ENCODE data around the gene EIF4E1B.

Gene EIF4E1B

GRCh38 chr5:176628406-176629228 is 1.9 kb upstream of the EIF4E1B start:
- Histone ChIP-seq H3F3A (ENCODE audit: low read depth) (no peaks in the 10 kb centered on the region), H3K36me3 (ENCODE audit: insufficient read depth, low read length) (no peaks in the 10 kb centered on the region), H3K4me3 (ENCODE audit: low read length, poor library complexity, severe bottlenecking) (no peak overlapping the region), H3K9me3 (ENCODE audit: insufficient read depth, low read depth, low read length) (no peaks in the 10 kb centered on the region), H3K9me2 (replicated peaks; ENCODE audit: low read depth, low read length) (no peaks in the 10 kb centered on the region), H3K27me3 (ENCODE audit: insufficient read depth, low read length, poor library complexity, severe bottlenecking) (no peaks in the 10 kb centered on the region), H4K20me1 (ENCODE audit: insufficient read depth, low read length, poor library complexity, severe bottlenecking) (no peaks in the 10 kb centered on the region), H3K4me1 (ENCODE audit: insufficient read depth, low read length, poor library complexity, severe bottlenecking) (no peaks in the 10 kb centered on the region), H2AFZ (ENCODE audit: low read length) (no peak overlapping the region), H3K4me2 (ENCODE audit: low read depth, low read length, poor library complexity, severe bottlenecking) (no peak overlapping the region), H3K79me2 (ENCODE audit: insufficient read depth, low read length) (no peaks in the 10 kb centered on the region), H3K9ac (ENCODE audit: low read depth, low read length, poor library complexity, severe bottlenecking) (no peak overlapping the region)
- no peak for TF ChIP-seq CTCF (conservative IDR thresholded peaks at IDR 0.05; ENCODE audit: low read length)
- TF ChIP-seq EZH2phosphoT487 (IDR thresholded peaks at IDR 0.05; ENCODE audit: borderline replicate concordance): no peak

DNA sequence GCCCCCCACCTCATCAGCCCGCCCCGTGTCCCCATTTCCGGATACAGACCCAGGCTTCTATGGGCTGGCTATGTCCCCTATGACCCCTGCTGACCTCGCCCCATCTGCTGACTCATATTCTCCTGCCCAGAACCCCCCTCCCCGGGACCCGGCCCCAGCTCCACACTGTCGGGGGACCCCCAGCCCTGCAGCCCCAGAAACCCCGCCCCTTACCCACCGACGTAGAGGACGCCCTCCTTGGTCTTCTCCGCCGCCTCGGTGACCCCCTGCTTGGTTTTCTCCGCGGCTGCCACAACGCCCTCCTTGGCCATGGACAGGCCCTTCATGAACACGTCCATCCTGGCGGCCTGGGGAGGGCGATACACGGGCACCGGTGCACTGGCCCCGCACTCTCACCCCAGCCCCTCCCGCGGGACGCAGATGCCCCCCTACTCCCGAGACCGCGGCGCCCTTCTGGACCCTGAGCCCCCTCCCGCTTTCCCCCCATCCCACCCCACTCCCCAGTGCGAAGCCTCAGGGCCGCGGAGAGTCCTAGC is 1.1 kb upstream of the EIF4E1B start:
- no peaks in the 10 kb centered on the region for H3K36me3 ChIP-seq (ENCODE audit: insufficient read depth, low read length)
- H3K9me3 ChIP-seq (ENCODE audit: insufficient read depth, low read depth, low read length): no peaks in the 10 kb centered on the region
- no peaks in the 10 kb centered on the region for H3K79me2 ChIP-seq (ENCODE audit: insufficient read depth, low read length)
- H3K4me3 ChIP-seq (ENCODE audit: low read length, poor library complexity, severe bottlenecking): no peak overlapping the region
- H4K20me1 ChIP-seq (ENCODE audit: insufficient read depth, low read length, poor library complexity, severe bottlenecking): no peaks in the 10 kb centered on the region
- no peak overlapping the region for H3K9ac ChIP-seq (ENCODE audit: low read depth, low read length, poor library complexity, severe bottlenecking)
- H3K9me2 ChIP-seq (replicated peaks; ENCODE audit: low read depth, low read length): no peaks in the 10 kb centered on the region
- no peaks in the 10 kb centered on the region for H3F3A ChIP-seq (ENCODE audit: low read depth)
- H3K27me3 ChIP-seq (ENCODE audit: insufficient read depth, low read length, poor library complexity, severe bottlenecking): no peaks in the 10 kb centered on the region
- H2AFZ ChIP-seq (ENCODE audit: low read length): no peak overlapping the region
- no peak overlapping the region for H3K4me2 ChIP-seq (ENCODE audit: low read depth, low read length, poor library complexity, severe bottlenecking)
- H3K4me1 ChIP-seq (ENCODE audit: insufficient read depth, low read length, poor library complexity, severe bottlenecking): no peaks in the 10 kb centered on the region
- no peak for TF ChIP-seq CTCF (conservative IDR thresholded peaks at IDR 0.05; ENCODE audit: low read length)
- TF ChIP-seq EZH2phosphoT487 (IDR thresholded peaks at IDR 0.05; ENCODE audit: borderline replicate concordance): no peak

DNA sequence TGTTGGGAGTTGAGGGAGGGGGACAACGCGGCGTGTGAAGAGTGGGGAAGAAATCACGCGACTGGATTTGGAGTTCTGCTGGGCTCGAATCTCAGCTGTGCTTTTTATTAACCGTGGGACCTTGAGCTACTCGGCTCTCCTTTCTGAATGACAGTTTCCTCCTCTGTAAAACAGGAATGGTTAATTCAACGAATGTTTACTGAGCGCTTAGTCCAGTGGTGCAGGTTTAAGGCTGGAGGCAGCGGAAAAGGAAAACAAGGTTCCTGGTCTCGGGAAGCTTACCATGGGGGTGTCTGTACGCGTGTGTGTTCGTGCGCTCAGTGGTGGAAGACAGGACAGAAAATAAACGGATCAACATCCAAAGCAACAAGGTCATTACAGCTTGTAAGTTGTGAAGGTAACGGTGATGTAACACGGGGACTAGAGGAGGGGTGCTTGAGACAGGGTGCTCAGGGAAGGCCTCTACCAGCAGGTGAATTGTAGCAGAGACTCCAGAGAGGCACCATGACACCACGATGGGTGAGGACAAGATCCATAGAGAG is 277 bp downstream of the EIF4E1B start:
- H3K4me3 ChIP-seq (ENCODE audit: low read length, poor library complexity, severe bottlenecking): no peak overlapping the region
- no peaks in the 10 kb centered on the region for H4K20me1 ChIP-seq (ENCODE audit: insufficient read depth, low read length, poor library complexity, severe bottlenecking)
- no peaks in the 10 kb centered on the region for H3K79me2 ChIP-seq (ENCODE audit: insufficient read depth, low read length)
- H3K9me2 ChIP-seq (replicated peaks; ENCODE audit: low read depth, low read length): no peaks in the 10 kb centered on the region
- H3K36me3 ChIP-seq (ENCODE audit: insufficient read depth, low read length): no peaks in the 10 kb centered on the region
- H3K4me1 ChIP-seq (ENCODE audit: insufficient read depth, low read length, poor library complexity, severe bottlenecking): no peaks in the 10 kb centered on the region
- no peaks in the 10 kb centered on the region for H3F3A ChIP-seq (ENCODE audit: low read depth)
- no peaks in the 10 kb centered on the region for H3K27me3 ChIP-seq (ENCODE audit: insufficient read depth, low read length, poor library complexity, severe bottlenecking)
- TF ChIP-seq CTCF (conservative IDR thresholded peaks at IDR 0.05; ENCODE audit: low read length) (no peak), EZH2phosphoT487 (IDR thresholded peaks at IDR 0.05; ENCODE audit: borderline replicate concordance) (no peak)
- H3K4me2 ChIP-seq (ENCODE audit: low read depth, low read length, poor library complexity, severe bottlenecking): no peak overlapping the region
- no peak overlapping the region for H3K9ac ChIP-seq (ENCODE audit: low read depth, low read length, poor library complexity, severe bottlenecking)
- H2AFZ ChIP-seq (ENCODE audit: low read length): no peak overlapping the region
- H3K9me3 ChIP-seq (ENCODE audit: insufficient read depth, low read depth, low read length): no peaks in the 10 kb centered on the region

Data from Loucy (cell line).